ENCODE measurements around the gene SLC9C1. TPM values are rescaled to one million over a fixed set of nuclear protein-coding genes. Genes with fewer than 3 reads are reported as not detected.

Gene SLC9C1
- total RNA-seq, 1 experiment from 2014 or later: 0.50 TPM

GRCh38 chr3:112115161-112115739 is 178.8 kb downstream of the SLC9C1 start:
- H2AFZ ChIP-seq (ENCODE audit: low read length): no peak overlapping the region
- H3K23me2 ChIP-seq (ENCODE audit: insufficient read length, low read depth, low read length, poor library complexity, severe bottlenecking): no peaks in the 10 kb centered on the region
- no peak overlapping the region for H3K4me3 Mint-ChIP-seq
- no peak overlapping the region for H2BK15ac ChIP-seq (ENCODE audit: low read depth, low read length)
- H4K91ac ChIP-seq (ENCODE audit: insufficient read length, low read depth, low read length): no peak overlapping the region
- no peak overlapping the region for H4K5ac ChIP-seq (ENCODE audit: insufficient read length, low read depth, low read length)
- no peak overlapping the region for H2BK20ac ChIP-seq (ENCODE audit: low read depth, low read length, poor library complexity, severe bottlenecking)
- no peaks in the 10 kb centered on the region for H3K27me3 Mint-ChIP-seq (ENCODE audit: low read depth)
- H3K18ac ChIP-seq (ENCODE audit: insufficient read length, low read depth, low read length): no peak overlapping the region
- no peak overlapping the region for H2BK12ac ChIP-seq (ENCODE audit: insufficient read length, low read depth, low read length)
- peaks cover 26 to 29% of the 10 kb centered on the region in 2 experiments for H3K4me1 Mint-ChIP-seq
- H3K23ac ChIP-seq (ENCODE audit: insufficient read length, low read depth, low read length): no peak overlapping the region
- H3K27me3 ChIP-seq (ENCODE audit: insufficient read depth, low read length): no peaks in the 10 kb centered on the region
- H3T11ph ChIP-seq (ENCODE audit: low read length): no peak overlapping the region
- H3K9me3 ChIP-seq (ENCODE audit: control insufficient read depth, low read depth, low read length): no peaks in the 10 kb centered on the region
- no peak overlapping the region for H3K14ac ChIP-seq (ENCODE audit: insufficient read depth, low read length)
- no CpG with 5 or more reads among the region's 6 CpGs for WGBS (ENCODE audit: extremely low coverage, insufficient read length, low lambda C conversion rate)
- H3K27ac Mint-ChIP-seq: peak overlapping the region in 1 of 3 experiments; percentile 77; a peak in 3 of 7 replicates
- no peak for TF ChIP-seq CTCF (conservative IDR thresholded peaks at IDR 0.05)
- H2BK5ac ChIP-seq (ENCODE audit: insufficient read length, low read length): no peak overlapping the region
- H3K9ac ChIP-seq (ENCODE audit: extremely low read depth, insufficient read length, low read length): no peak overlapping the region
- H3K79me1 ChIP-seq (ENCODE audit: insufficient read depth, low read depth, low read length, poor library complexity, severe bottlenecking): no peaks in the 10 kb centered on the region
- no peak overlapping the region for H2AK5ac ChIP-seq (ENCODE audit: insufficient read length, low read length)
- H4K8ac ChIP-seq (replicated peaks; ENCODE audit: insufficient read length, low read depth, low read length): no peak overlapping the region
- peaks cover 10 to 19% (median 14%) of the 10 kb centered on the region in 3 experiments; a peak in 4 of 7 replicates for H3K36me3 Mint-ChIP-seq (ENCODE audit: insufficient read depth in 1 of 3, low read depth in 3 of 3)
- H4K20me1 ChIP-seq (ENCODE audit: control insufficient read depth, insufficient read depth, insufficient read length): no peaks in the 10 kb centered on the region
- no peak overlapping the region for H3K4ac ChIP-seq (ENCODE audit: low read depth, low read length)
- no peak overlapping the region for H3K27ac ChIP-seq (ENCODE audit: insufficient read length, low read depth, low read length)
- no peak overlapping the region for H2BK120ac ChIP-seq (ENCODE audit: low read depth, low read length, poor library complexity, severe bottlenecking)
- no peaks in the 10 kb centered on the region for H3K79me2 ChIP-seq (ENCODE audit: insufficient read depth, low read length)
- no peak overlapping the region for H3K4me2 ChIP-seq (ENCODE audit: insufficient read depth, insufficient read length, low read length)
- no peaks in the 10 kb centered on the region for H3K9me3 Mint-ChIP-seq
- H3K4me1 ChIP-seq (ENCODE audit: insufficient read depth, low read length): no peaks in the 10 kb centered on the region
- DNase-seq: no peak
- no peak overlapping the region for H3K56ac ChIP-seq (ENCODE audit: insufficient read length, low read depth, low read length)
